Suprapubic skin (tissue), 4 donors: ENCODE measurements around the gene KLF17. TPM values are rescaled to one million over a fixed set of nuclear protein-coding genes. Genes with fewer than 3 reads are reported as not detected.

ENCODE experiments used
- DNase-seq, 2 donors: peaks; one replicate each; pipeline ENCODE4 v3.0.0-alpha.2; 2019; ENCODE audit warnings: low spot score in 2 of 2
- H3K27ac ChIP-seq: fragments of 200-600 bp; sonication (generic); one replicate; pipeline ENCODE4 v1.5.1; 2019
- H3K27me3 ChIP-seq: fragments of 200-600 bp; sonication (generic); one replicate; pipeline ENCODE4 v1.5.1; 2019
- H3K36me3 ChIP-seq: fragments of 200-600 bp; sonication (generic); one replicate; pipeline ENCODE4 v1.5.1; 2019
- H3K4me1 ChIP-seq: fragments of 200-600 bp; sonication (generic); one replicate; pipeline ENCODE4 v1.5.1; 2019
- H3K4me3 ChIP-seq: fragments of 200-600 bp; sonication (generic); one replicate; pipeline ENCODE4 v1.5.1; 2019; ENCODE audit warnings: mild to moderate bottlenecking
- H3K9me3 ChIP-seq: fragments of 200-600 bp; sonication (generic); one replicate; pipeline ENCODE4 v1.5.1; 2019
- CTCF ChIP-seq, 2 donors: fragments of 200-600 bp in 1 of 2; fragments of 450-650 bp in 1 of 2; sonication (generic) in 1 of 2; IDR thresholded peaks; one replicate each; pipeline ENCODE4 v1.5.1; 2016 to 2019; ENCODE audit warnings: antibody characterized with exemption in 2 of 2, mild to moderate bottlenecking in 1 of 2, moderate library complexity in 1 of 2
- EP300 ChIP-seq: sonication (generic); formaldehyde crosslinking; IDR thresholded peaks from one replicate; pipeline ENCODE4 v1.6.1; 2017; ENCODE audit warnings: antibody characterized with exemption
- POLR2A ChIP-seq, 2 donors: fragments of 450-650 bp; IDR thresholded peaks; one replicate each; pipeline ENCODE4 v1.6.1; 2017; ENCODE audit warnings: antibody characterized with exemption in 2 of 2, mild to moderate bottlenecking in 2 of 2, moderate library complexity in 2 of 2
- POLR2AphosphoS5 ChIP-seq, 3 donors: sonication (generic); formaldehyde crosslinking; IDR thresholded peaks; one replicate each; pipeline ENCODE4 v1.6.1; 2017; ENCODE audit warnings: antibody characterized with exemption in 3 of 3
- WGBS: methylation state at CpG from one replicate; pipeline ENCODE4 v1.1.5; 2018; 5-methylcytosine and 5-hydroxymethylcytosine counted together
- total RNA-seq, 4 donors: library from RNA; depleted of rRNA; stranded (reverse); fragments of >200 nt; gene quantifications; one replicate each; pipeline ENCODE4 v1.1.0, GENCODE V29; 2016

KLF17 gene
- total RNA-seq, result not detected

DNA sequence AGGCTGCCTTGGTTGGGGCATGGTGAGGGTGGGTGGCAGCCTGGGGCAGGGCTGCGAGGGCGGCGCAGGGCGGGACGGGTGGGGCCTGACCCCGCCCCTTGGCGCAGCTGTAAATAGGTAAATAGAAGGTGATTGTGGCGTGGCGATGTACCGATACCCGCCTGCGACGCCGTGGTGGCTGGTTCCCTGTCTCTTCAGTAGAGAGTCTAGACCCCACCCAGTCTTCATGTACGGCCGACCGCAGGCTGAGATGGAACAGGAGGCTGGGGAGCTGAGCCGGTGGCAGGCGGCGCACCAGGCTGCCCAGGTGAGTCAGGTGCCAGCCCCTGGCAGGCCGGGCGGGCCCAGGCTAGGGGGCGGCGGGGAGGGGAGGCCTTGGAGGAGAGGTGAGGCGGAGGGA lies at the start of gene KLF17:
TSS of gene KLF17 (plus strand) at position 140 of the 400 bp plus-strand sequence. CDS start at position 227, 87 bp downstream.
- Histone ChIP-seq H3K9me3 (no peaks in the 10 kb centered on the region), H3K4me3 (no peak within 1 kb of the TSS), H3K27me3 (peaks cover 6% of the 10 kb centered on the region), H3K36me3 (no peaks in the 10 kb centered on the region), H3K4me1 (no peaks in the 10 kb centered on the region), H3K27ac (no peak within 1 kb of the TSS)
- 95% methylated on average over 24 of the region's 25 CpGs for WGBS
- DNase-seq, result no peak
- TF ChIP-seq CTCF (IDR thresholded peaks at IDR 0.05) (no peak), POLR2AphosphoS5 (IDR thresholded peaks at IDR 0.05) (no peak), POLR2A (IDR thresholded peaks at IDR 0.05) (no peak), EP300 (no peak)

DNA sequence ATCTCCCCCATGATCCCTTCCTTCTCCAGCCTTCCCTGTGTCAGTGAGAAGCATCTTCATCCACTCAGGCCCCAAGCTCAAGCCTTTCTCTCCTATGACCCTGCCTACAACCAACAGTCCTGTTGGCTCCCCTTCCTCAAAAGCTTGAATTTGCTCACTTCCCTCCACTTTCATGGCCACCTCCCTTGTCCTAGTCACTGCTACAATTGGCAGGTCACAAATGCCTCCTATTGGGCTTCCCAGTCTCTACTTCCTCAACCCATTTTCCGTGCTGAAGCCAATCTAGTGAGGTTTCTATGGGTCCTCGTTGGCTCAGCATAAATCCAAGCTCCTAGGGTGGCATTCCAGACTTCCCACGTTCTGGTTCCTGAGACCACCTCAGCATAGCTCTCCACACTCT lies 47.2 kb upstream of the KLF17 start:
- Histone ChIP-seq H3K36me3 (no peaks in the 10 kb centered on the region), H3K27me3 (peaks cover 6% of the 10 kb centered on the region), H3K27ac (no peak overlapping the region), H3K4me3 (no peak overlapping the region), H3K4me1 (no peaks in the 10 kb centered on the region), H3K9me3 (no peaks in the 10 kb centered on the region)
- TF ChIP-seq EP300, result no peak
- TF ChIP-seq POLR2A (IDR thresholded peaks at IDR 0.05), result no peak
- TF ChIP-seq POLR2AphosphoS5 (IDR thresholded peaks at IDR 0.05), result no peak
- no peak for TF ChIP-seq CTCF (IDR thresholded peaks at IDR 0.05)
- WGBS, result 60% methylated on average over 3 of the region's 3 CpGs
- DNase-seq, result no peak

- no peak for DNase-seq
- Histone ChIP-seq H3K27me3 (peaks cover 6% of the 10 kb centered on the region), H3K36me3 (no peaks in the 10 kb centered on the region), H3K4me1 (no peaks in the 10 kb centered on the region), H3K27ac (no peak overlapping the region), H3K9me3 (no peaks in the 10 kb centered on the region), H3K4me3 (no peak overlapping the region)
- TF ChIP-seq POLR2A (IDR thresholded peaks at IDR 0.05) (no peak), POLR2AphosphoS5 (IDR thresholded peaks at IDR 0.05) (no peak), CTCF (IDR thresholded peaks at IDR 0.05) (no peak), EP300 (no peak)
Measured at GRCh38 chr1:44072204-44072603, 46.4 kb upstream of the KLF17 start.

DNA sequence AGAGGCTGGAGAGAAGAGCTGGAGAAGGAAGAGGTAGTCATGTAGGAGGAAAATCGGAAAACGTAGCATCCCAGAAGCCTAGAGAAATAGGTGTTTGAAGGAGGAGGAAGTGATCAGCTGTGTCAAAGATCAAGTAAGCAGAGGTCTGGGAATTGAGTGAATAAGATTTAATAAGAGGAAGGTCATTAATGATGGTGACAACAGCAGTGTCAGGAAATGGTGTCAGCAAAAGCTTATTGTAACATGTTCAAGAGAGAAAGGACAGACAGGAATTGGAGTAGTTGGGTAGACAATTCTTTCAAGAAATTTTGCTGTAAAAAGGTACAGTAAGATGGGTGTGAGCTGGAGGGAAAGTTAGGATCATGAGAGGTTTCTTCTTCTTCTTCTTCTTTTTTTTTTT lies 45.8 kb upstream of the KLF17 start:
- no peaks in the 10 kb centered on the region for H3K9me3 ChIP-seq
- no peaks in the 10 kb centered on the region for H3K36me3 ChIP-seq
- DNase-seq, result no peak
- no peak overlapping the region for H3K27ac ChIP-seq
- peaks cover 6% of the 10 kb centered on the region for H3K27me3 ChIP-seq
- TF ChIP-seq EP300 (no peak), POLR2A (IDR thresholded peaks at IDR 0.05) (no peak), CTCF (IDR thresholded peaks at IDR 0.05) (no peak), POLR2AphosphoS5 (IDR thresholded peaks at IDR 0.05) (no peak)
- no peak overlapping the region for H3K4me3 ChIP-seq
- no peaks in the 10 kb centered on the region for H3K4me1 ChIP-seq
- 84% methylated on average over 2 of the region's 2 CpGs for WGBS

DNA sequence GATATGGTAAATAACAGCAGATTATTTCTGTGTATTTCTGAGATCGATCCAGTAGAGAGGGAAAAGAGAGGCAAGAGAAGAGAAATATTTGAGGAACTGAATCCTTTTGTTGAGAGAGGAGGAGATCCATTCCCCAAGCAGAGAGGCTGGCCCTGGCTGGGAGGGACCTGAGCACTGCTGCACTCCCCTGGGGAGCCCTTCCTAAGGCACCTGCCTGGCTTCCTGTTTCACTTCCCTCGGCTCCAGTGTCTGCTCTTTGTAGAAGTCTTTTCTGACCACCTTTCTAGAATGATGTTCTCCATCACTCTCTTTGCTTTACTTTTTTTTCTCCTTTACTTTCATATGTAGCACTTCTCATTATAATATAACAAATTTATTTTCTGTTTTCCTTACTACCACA lies 45.1 kb upstream of the KLF17 start:
- H3K27me3 ChIP-seq, result peaks cover 6% of the 10 kb centered on the region
- H3K27ac ChIP-seq, result no peak overlapping the region
- DNase-seq, result no peak
- 64% methylated on average over 2 of the region's 2 CpGs for WGBS
- no peaks in the 10 kb centered on the region for H3K4me1 ChIP-seq
- H3K4me3 ChIP-seq, result no peak overlapping the region
- H3K36me3 ChIP-seq, result no peaks in the 10 kb centered on the region
- TF ChIP-seq CTCF (IDR thresholded peaks at IDR 0.05) (no peak), POLR2A (IDR thresholded peaks at IDR 0.05) (no peak), POLR2AphosphoS5 (IDR thresholded peaks at IDR 0.05) (no peak), EP300 (no peak)
- no peaks in the 10 kb centered on the region for H3K9me3 ChIP-seq
